Suppressor macrophage treated with lipopolysaccharide for 4 hours (primary cell): ENCODE data around the gene GADD45G.

Source experiments
- DNase-seq: peaks from one replicate; pipeline ENCODE4 v3.0.0-alpha.2; 2020

The GADD45G gene

DNA sequence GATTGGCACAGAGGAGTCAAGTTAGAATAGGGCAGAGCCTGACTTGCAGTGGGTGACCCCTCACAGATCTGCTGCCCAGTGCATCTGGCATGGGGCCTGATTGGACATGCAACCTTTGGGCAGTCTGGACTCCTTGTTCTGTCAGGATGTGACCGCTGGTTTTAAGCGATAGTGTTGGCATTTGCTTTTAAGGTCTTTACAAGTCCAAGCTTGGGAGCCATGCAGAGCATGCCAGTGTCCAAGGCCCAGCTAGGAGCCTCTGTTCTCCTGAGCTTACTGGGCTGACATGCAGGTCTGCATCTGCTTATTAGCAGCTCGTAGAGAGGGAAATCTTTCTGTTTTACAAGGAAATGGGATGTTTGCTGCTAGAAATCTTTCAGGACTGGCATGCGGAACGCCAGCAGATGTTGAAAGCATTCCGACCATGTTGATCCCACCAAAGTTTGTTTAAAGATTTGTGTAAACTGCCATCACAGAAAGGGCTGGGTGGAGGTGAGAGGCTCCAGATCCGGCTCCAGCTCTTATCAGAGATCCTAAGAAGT, 27.5 kb downstream of the GADD45G start:
- no peak for DNase-seq

DNA sequence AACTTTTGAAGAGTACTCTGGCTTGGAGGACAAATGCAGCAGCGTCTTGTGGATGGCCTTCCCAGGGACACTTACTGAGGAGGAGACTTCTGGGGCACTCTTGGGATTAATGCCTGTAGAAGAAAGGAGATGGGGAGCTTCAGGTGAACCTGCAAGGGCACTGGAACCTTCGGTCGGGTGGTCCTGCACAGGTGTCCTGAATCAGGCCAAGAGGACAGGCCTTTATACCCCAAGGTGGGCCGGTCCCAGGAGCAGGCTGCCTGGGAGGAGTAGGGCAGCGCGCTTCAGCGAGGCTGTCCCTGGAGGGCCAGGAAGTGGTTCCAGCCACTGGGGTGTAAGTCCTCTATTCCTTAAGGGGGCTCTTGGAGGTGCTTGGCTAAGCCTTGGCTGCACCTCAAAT, 27.9 kb downstream of the GADD45G start:
- DNase-seq: no peak

GRCh38 chr9:89633404-89633803, 28.6 kb downstream of the GADD45G start:
- DNase-seq: no peak

GRCh38 chr9:89633920-89634319, 29.1 kb downstream of the GADD45G start:
- no peak for DNase-seq

DNA sequence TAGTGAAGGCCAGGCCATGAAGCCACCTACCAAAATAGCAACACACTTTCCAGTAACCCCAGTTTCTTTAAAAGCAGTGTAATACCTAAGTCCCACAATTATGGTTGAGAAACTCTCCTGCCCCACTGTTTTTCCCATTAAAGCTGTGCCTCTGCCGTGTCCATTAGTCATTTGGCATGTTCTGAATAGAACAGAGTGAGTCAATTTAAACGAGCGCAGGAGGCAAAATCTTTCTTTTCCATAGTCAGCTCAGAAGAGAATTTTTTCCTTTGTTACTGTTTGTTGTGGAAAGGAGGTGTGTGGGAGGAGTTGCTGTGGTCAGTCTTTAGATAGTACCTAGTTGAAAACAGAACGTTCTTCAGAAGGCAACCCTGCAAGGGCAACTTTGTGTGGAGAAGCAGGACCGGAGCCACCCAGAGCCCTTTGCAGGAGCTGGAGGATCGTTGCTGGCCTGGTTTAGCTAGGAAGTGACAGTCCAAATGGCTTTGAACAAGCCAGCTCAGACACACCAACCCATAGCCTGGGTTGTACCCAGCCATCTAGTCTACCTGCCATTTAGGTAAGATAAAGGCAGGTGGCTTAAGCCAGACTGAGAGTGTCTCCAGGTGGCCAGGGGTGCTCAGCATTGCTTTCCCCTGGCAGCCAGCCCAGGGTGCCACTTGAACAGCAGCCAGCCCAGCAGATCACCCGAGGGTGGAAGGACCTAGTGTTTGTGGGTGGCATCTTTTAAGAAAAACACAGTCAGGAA, 30.4 kb downstream of the GADD45G start:
- no peak for DNase-seq

GRCh38 chr9:89635816-89636215, 31.0 kb downstream of the GADD45G start:
- no peak for DNase-seq

DNA sequence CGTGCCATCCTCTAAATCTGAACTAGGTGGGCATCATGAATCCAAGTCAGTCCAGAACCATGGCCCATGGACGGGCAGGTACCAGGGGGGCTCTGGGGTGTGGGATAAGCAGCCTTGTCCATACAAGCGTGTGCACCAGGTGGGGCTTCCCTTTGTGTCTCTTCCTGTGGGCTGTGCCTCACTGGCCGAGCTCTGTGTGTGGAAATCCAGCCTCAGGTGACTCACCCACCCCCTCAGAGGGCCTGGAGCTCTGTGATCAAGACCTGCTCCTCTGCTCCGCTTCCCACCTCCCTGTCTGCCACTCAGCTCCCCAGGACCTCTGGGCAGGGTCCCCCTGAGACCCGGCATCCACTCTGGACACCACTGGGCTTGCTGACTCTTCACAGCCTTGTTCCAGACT, 33.0 kb downstream of the GADD45G start:
- DNase-seq: no peak

GRCh38 chr9:89638359-89638758, 33.5 kb downstream of the GADD45G start:
- no peak for DNase-seq

DNA sequence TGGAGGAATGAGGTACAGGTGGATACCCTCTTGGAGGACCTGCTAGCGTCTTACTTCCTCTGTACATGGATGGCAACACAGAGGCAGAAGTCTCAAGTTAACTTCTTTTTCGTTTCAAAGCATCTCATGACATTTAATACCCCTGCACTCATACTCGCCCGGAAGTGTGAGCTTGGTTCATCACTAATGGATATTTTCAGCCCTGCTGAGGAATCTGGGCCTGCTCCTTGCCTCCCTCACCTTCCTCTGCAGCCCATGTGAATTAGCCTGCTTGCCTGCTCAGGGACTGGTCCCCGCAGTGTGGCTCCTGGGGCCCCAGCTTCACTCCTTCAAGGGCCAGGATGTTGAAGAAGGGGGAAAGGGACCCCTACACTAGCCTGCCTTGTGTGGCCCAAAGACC, 34.1 kb downstream of the GADD45G start:
- DNase-seq: no peak

DNA sequence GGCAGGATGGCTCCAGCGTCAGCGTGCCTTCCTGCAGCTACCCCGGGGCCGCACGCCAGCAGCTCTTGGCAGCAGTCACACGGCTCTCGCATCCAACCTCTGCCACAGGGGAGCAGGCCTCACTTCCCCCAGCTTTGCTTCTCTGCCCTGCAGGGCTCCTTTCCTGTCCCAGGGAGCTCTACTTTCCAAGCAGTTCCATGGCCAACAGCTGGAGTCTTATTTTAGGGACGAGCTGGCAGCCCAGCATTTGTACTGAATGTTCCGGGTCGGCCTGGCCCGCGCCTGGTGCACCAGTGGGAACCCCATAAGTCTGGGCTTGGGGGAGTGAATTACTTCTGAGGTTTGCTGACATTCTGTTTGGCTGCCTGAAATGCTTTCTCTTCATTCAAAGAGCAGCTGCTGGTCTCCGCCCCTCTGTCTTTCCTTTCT, 34.6 kb downstream of the GADD45G start:
- no peak for DNase-seq

GRCh38 chr9:89639961-89640360, 35.1 kb downstream of the GADD45G start:
- no peak for DNase-seq

GRCh38 chr9:89640361-89640760, 35.5 kb downstream of the GADD45G start:
- peak; percentile 91 for DNase-seq

- no peak for DNase-seq
Measured at GRCh38 chr9:89640801-89641200, 36.0 kb downstream of the GADD45G start.

- no peak for DNase-seq
Measured at GRCh38 chr9:89641980-89642379, 37.2 kb downstream of the GADD45G start.

GRCh38 chr9:89642789-89643188, 38.0 kb downstream of the GADD45G start:
- no peak for DNase-seq

DNA sequence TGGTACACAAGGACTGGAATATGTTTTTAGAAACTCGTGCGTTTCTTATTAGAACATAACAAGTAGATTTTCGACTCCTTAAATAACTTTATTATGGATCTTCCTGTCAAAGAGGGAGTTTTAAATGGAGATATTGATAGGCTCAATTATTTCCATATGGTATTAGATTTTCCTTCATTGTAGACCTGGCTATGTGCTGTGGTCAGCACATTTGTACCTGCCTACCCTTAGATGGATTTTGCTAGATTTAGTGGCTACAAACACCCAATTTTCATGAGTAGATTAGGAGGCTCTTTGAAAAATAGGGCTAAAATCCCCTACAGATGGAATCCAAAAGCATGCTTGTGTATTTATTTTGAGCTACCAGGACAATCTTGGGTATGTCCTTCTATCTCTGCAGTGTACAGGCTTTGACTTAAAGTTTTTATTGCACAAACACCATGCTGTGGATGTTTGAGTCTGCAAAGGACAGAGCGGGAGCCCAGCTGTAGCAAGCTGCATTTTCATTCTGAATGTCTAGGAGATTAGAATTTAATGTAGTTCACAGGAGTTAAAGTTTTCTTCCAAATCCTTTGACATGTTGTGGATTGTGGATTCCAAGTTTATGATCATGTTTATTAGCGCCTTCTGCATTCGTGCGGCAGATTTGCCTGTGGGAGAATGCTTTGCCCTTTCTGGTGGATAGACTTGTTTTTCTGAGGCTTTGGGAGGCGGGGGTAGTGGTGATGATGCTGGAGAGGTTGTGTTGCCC, 41.6 kb downstream of the GADD45G start:
- no peak for DNase-seq

DNA sequence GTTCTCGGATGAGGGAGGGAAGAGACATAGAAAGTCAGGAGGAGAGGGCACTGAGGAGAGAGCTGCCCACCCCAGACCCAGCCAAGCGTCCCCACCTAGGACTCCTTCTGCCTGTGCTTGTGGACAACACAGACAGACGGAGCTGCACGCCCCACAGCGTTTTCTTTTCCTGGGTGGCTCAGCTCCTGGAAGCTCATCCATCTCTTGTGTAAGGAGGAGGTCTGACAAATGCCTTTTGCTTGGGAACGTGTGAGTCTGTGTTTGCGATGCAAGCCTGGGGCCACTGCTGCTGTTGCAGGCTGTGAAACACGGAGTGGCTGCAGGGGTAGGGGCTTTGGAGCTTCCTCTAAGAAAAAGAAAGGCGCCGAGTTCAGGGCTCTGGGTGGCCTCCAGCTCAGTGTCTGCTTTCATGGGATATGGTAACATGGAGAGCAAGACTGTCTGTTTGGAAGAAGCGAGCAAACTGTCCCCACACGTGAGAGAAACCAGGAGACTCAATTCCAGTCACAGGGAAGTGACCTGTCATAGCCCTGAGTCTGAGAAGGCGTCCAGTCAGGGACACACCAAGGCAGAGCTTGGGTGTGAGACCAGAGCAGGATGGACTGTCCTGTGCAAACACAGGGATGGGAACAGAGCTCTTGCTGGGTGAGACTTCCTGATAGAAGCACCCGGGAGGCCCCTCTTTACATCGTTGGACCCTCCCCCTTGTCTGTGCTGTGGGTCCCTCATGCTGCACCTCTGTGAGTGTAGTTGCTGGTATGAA, 42.7 kb downstream of the GADD45G start:
- no peak for DNase-seq

DNA sequence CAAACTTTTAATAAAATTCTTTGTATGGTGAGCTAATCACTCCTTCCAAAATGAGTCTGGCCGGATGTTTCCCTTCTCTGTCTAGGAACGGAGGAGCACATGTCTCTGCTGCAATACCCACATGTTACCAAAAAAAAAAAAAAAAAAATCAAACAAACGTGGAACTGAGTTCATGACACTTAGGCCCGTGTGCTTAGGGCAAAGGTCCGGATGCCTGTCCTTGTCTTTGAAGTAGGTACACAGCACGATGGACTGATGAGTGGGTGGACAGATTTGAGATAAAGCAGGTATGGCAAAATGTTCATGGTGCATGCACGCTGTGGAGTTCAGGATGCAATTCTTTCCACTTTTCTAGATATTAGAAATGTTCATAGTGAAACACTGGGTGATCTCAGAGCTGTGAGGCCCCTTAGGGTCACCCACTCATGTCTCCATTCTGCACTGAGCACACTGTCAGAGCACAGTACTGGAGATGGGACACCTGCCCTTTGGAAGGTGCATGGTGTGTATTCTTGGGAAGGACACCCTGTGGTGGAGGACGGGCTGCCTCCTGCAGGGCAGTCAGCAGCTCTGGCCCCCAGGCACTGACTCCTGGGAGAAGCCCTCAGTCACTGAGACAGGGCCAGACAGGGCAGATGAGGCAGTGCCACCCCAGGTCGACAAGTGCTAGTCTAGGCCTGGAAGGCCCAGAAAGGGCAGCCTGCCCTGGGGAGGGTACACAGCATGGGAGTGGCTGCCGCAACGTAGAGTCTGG, 43.6 kb downstream of the GADD45G start:
- DNase-seq: no peak

DNA sequence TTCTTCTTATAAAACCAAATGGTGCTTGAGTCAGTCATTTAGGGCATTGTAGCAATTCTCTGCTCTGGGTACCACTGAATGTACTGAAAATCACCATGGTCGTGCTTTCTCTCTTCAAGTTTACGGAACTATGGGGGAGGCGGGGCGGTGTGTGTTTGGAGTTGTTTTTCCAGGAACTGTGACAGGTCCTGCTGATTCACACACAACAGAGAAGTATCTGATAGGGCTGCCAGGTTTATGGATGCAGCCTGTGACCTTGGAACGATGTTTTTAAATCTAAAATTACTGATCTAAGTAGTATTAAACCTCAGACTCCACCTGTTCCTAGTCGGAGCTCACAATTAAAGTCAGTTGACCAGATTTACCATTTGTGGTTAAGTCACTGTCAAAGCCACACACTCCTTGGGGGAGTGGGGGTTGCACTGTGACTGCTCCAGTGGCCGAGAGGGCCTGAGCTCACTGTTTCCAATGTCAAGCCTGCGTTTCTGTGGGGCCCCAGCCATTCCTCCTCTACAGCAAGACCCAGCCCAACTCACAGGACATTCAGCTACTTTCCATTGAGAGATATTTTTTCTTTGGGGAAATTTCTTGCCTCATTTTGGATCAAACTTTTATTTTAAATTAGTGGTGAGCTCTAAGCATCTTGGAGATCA, 44.4 kb downstream of the GADD45G start:
- no peak for DNase-seq

DNA sequence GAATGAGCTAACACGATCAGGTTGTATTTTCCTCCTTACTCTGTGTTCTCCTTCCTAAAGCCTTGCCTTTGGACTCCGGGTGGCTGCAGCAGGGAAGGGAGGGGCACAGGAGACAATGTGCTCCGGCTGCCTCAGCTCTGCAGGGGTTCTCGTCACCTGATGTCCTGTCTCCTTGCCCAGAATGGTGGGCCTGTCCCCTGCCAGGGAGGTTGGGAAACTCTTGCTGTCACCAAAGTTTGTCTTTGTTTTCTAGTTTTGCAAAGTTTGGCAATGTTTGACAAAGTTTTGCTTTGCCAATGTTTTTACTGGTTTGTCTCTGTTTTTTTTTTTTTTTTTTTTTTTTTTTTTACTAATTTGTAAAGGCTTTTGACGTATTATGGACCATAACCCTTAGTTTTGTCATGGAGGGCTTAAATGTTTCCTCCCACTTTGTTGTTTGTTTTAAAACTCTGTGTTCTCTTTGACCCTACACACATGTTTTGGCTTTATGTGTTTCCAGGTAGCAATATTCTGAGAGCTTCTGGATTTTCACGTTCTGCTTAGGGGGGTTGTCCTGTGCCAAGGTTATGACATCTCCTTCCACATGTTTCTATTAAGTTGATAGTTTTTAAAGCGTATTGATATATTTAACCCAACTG, 49.3 kb downstream of the GADD45G start:
- DNase-seq: no peak
